SJCRH30 (cell line): ENCODE data around the gene NDC80. TPM values are rescaled to one million over a fixed set of nuclear protein-coding genes. Genes with fewer than 3 reads are reported as not detected.
"Not testable (repeated sequence)": the region's sequence is repeated elsewhere in the genome, so short reads cannot be mapped to it uniquely, and the experiment has no call there.

Experiments
- DNase-seq, 2 experiments: peaks; one replicate each; pipeline ENCODE4 v3.0.0-alpha.2; 2015 to 2020
- H3K27ac ChIP-seq: fragments of 250-450 bp; sonication (Bioruptor Pico); 2 replicates; pipeline ENCODE4 v1.5.1; 2020; ENCODE audit warnings: mild to moderate bottlenecking, moderate library complexity
- H3K27me3 ChIP-seq: fragments of 250-450 bp; sonication (Bioruptor Pico); 2 replicates; pipeline ENCODE4 v1.5.1; 2020; ENCODE audit warnings: mild to moderate bottlenecking, moderate library complexity
- H3K36me3 ChIP-seq: fragments of 250-450 bp; sonication (Bioruptor Pico); 2 replicates; pipeline ENCODE4 v1.5.1; 2020; ENCODE audit warnings: mild to moderate bottlenecking, moderate library complexity
- H3K4me1 ChIP-seq: fragments of 250-450 bp; sonication (Bioruptor Pico); 2 replicates; pipeline ENCODE4 v1.5.1; 2020; ENCODE audit warnings: mild to moderate bottlenecking, moderate library complexity
- H3K4me3 ChIP-seq: fragments of 250-450 bp; sonication (Bioruptor Pico); 2 replicates; pipeline ENCODE4 v1.5.1; 2020; ENCODE audit warnings: mild to moderate bottlenecking, moderate library complexity
- H3K9me3 ChIP-seq: fragments of 250-450 bp; sonication (Bioruptor Pico); replicated peaks from 2 replicates; pipeline ENCODE4 v1.5.1; 2020; ENCODE audit warnings: mild to moderate bottlenecking, moderate library complexity
- total RNA-seq: library from RNA; depleted of rRNA; stranded (reverse); fragments of >200 nt; shearing (Covaris generic); gene quantifications from 2 replicates; pipeline ENCODE4 v1.2.3, GENCODE V29; 2014

Gene NDC80
- total RNA-seq, 1 experiment from 2014 or later, result 95.3 TPM

DNA sequence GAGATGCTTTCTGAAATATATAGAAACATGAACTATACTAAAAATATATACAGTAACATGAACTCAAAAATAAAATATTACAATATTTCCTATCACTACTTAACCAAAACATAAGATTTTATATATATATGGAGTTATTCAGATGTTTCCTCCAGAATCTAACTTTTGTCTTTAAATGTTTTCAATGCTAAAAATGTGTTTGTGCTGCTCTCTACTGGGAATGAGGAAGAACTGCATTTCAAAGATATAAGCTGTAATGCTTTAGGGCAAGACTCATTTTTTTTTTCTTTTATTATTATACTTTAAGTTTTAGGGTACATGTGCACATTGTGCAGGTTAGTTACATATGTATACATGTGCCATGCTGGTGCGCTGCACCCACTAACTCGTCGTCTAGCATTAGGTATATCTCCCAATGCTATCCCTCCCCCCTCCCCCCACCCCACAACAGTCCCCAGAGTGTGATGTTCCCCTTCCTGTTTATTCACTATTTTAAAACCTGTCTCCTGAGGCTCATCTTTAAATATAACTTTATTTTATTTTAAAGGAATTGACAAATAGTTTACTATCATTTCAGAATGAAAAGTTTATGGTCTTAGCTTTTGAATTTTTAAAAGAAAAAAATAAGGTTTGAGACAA, 29.3 kb upstream of the NDC80 start:
- not testable (repeated sequence) for H3K9me3 ChIP-seq, H3K4me1 ChIP-seq, H3K4me3 ChIP-seq, H3K27me3 ChIP-seq, H3K36me3 ChIP-seq, H3K27ac ChIP-seq
- peak in 1 of 2 experiments; percentile 52 for DNase-seq

DNA sequence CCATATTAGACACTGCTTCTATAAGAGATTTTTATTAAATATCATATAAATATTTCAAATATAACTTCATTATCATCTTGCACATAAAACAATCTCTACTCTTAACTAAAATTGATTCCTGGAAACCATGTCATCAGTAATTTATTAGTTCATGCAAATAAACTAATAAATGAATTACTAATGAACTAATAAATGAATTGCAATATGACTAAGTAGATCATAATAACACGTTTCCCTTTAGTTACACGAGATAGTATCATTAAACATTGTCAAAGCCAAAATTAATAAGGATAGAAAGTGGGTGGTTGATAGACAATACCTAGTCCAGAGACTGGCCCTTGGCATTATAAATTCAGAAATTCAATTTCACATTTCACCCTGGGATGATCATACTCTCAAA, 26.2 kb upstream of the NDC80 start:
- Histone ChIP-seq H3K4me3 (no peak overlapping the region), H3K27ac (no peak overlapping the region), H3K9me3 (no peaks in the 10 kb centered on the region), H3K36me3 (peaks cover 6% of the 10 kb centered on the region), H3K4me1 (no peaks in the 10 kb centered on the region), H3K27me3 (no peaks in the 10 kb centered on the region)
- no peak for DNase-seq

DNA sequence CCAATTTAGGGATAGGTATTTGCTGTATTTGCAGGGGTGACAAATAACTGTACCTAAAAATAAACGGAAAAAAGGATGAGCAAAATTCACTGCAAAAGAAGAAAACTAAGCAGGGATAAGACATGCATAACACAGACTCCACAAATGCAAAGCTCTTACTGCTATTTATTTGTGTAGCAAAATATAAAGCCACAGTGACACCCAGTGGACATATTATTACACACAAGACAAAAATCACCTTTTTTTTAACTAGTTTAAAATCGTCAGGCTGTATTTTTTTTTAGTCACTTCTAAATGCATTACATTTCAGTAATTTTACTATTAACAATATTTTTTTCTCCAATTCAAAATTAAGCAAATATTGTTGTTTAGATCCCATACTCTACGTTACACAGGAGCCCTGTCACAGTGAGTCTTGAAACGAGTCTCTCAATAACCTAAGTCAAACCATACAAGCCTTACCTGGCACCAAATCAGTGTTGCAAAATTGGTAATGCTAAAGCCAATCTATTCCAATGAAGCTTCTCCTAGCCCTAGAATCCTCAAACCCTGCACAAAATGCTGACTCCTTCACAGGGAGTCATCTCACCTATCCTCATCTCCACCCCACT, 23.8 kb upstream of the NDC80 start:
- H3K4me1 ChIP-seq, result no peaks in the 10 kb centered on the region
- H3K4me3 ChIP-seq, result no peak overlapping the region
- no peaks in the 10 kb centered on the region for H3K9me3 ChIP-seq
- peak in 1 of 2 experiments; percentile 57 for DNase-seq
- peaks cover 10% of the 10 kb centered on the region; the same call in 1 of the 2 replicates for H3K36me3 ChIP-seq
- no peak overlapping the region for H3K27ac ChIP-seq
- H3K27me3 ChIP-seq, result no peaks in the 10 kb centered on the region

- H3K27me3 ChIP-seq, result no peaks in the 10 kb centered on the region
Measured at GRCh38 chr18:2549462-2549861, 21.9 kb upstream of the NDC80 start.

DNA sequence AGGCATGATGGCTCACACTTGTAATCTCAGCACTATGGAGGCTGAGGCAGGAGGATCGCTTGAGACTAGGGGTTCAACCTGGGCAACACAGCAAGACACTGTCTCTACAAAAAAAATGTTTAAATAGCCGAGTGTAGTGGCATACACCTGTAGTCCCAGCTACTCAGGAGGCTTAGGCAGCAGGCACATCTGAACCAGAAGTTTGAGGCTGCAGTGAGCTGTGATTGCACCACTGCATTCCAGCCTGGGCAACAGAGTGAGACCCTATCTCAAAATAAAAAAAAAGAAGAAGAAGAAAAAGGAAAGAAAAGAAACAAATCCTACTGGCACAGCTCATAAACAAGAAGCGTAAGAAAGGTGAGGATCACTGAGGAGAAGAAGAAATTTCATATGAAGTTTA, 19.9 kb upstream of the NDC80 start:
- Histone ChIP-seq H3K27me3 (no peaks in the 10 kb centered on the region), H3K36me3 (peaks cover 15% of the 10 kb centered on the region; the same call in 1 of the 2 replicates), H3K9me3 (no peaks in the 10 kb centered on the region), H3K4me1 (no peaks in the 10 kb centered on the region), H3K4me3 (no peak overlapping the region), H3K27ac (no peak overlapping the region)
- no peak for DNase-seq

More at GRCh38 chr18:2549462-2549861, 21.9 kb upstream of the NDC80 start:
- peaks cover 11% of the 10 kb centered on the region; the same call in 1 of the 2 replicates for H3K36me3 ChIP-seq
- no peak overlapping the region for H3K27ac ChIP-seq
- DNase-seq, result no peak
- H3K9me3 ChIP-seq, result no peaks in the 10 kb centered on the region
- H3K4me1 ChIP-seq, result no peaks in the 10 kb centered on the region
- no peak overlapping the region for H3K4me3 ChIP-seq

DNA sequence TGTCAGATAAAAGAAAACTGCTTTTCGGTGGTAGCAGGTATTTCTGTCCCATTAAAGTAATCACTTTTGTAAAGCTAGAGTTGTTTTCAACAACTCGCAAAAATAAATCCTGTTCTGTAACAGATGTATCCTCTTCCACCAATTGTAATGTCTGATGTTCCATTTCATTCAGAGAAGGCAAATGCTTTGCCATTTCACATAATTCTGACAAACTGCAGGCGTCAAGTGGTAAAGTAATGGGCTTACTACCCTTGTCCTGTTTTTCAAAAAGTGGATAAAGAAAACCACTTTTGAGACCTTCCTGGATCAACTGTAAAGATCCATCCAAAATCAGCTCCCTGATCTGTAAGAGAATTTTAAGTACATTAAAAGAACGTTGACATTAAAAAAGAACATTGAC, 16.7 kb upstream of the NDC80 start:
- Histone ChIP-seq H3K27me3 (no peaks in the 10 kb centered on the region), H3K36me3 (peaks cover 17% of the 10 kb centered on the region; the same call in 1 of the 2 replicates), H3K27ac (no peak overlapping the region), H3K4me1 (no peaks in the 10 kb centered on the region), H3K4me3 (no peak overlapping the region), H3K9me3 (no peaks in the 10 kb centered on the region)
- no peak for DNase-seq

DNA sequence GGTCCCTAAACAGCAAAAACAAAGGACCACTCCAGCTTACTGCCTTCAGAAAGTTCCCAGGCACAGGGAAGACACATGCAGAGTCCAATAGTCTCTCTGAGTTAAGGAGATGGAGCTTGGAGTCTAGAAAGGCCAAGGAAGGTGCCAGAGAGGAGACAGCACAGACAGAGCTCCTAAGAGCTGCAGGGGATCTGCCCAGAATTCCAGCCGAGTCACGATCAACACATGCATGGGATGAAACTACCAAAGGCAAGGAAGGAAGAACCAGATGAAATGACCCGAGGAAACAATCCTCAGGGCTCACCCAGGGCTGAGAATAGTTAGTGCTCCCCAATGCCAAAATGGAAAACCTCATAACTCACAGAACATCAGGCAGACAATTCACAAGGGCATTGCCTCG, 15.5 kb upstream of the NDC80 start:
- Histone ChIP-seq H3K9me3 (no peaks in the 10 kb centered on the region), H3K36me3 (peaks cover 15% of the 10 kb centered on the region; the same call in 1 of the 2 replicates), H3K27ac (no peak overlapping the region), H3K27me3 (no peaks in the 10 kb centered on the region), H3K4me1 (no peaks in the 10 kb centered on the region), H3K4me3 (no peak overlapping the region)
- DNase-seq, result no peak

GRCh38 chr18:2557536-2557935, 13.8 kb upstream of the NDC80 start:
- DNase-seq, result no peak
- no peaks in the 10 kb centered on the region for H3K9me3 ChIP-seq

GRCh38 chr18:2559249-2559648, 12.1 kb upstream of the NDC80 start:
- no peaks in the 10 kb centered on the region for H3K4me1 ChIP-seq
- no peak for DNase-seq
- no peak overlapping the region for H3K4me3 ChIP-seq
- no peak overlapping the region for H3K27ac ChIP-seq
- no peaks in the 10 kb centered on the region for H3K9me3 ChIP-seq
- H3K36me3 ChIP-seq, result peaks cover 14% of the 10 kb centered on the region; the same call in 1 of the 2 replicates
- H3K27me3 ChIP-seq, result no peaks in the 10 kb centered on the region

More at GRCh38 chr18:2557536-2557935, 13.8 kb upstream of the NDC80 start:
- Histone ChIP-seq H3K4me3 (no peak overlapping the region), H3K27me3 (no peaks in the 10 kb centered on the region), H3K36me3 (peaks cover 16% of the 10 kb centered on the region; the same call in 1 of the 2 replicates), H3K27ac (no peak overlapping the region), H3K4me1 (no peaks in the 10 kb centered on the region)

DNA sequence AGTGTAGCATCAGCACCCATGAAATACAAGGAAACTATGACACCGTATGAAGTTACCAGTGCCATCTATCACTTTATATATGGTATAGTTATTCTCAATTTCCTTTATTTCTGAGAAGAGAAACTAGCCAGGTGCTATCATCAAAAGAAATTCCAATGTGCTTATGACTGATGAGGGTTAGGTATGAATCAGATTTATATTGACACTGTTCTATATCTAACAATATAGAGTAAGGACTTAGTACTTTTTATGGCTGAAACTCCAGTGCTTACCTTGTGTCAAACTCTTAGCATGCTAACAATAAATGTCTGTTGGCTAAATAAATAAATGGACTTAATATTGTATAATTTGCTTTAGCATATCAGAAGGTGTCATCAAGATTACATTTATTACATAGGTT, 7.0 kb upstream of the NDC80 start:
- Histone ChIP-seq H3K4me1 (no peaks in the 10 kb centered on the region), H3K27ac (no peak overlapping the region), H3K4me3 (no peak overlapping the region), H3K9me3 (no peaks in the 10 kb centered on the region), H3K36me3 (peaks cover 23% of the 10 kb centered on the region), H3K27me3 (no peaks in the 10 kb centered on the region)
- DNase-seq, result no peak

DNA sequence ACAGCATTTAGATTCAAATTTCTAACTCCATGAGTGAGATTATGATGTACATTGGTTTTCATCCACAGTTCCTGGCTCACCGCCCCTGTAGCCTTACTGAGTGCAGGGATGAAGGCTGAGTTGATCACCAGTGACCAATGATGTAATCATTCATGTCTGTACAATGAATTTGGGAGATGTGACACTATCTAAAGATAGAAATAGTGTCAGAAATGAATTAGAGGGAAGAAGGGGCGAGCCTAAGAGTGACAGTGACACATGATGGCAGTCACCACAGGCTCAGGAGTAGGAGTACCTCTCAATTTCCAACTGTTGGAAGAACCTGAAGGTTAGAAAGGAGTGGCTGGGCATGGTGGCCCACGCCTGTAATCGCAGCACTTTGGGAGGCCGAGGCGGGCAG, 3.2 kb upstream of the NDC80 start:
- peaks cover 18% of the 10 kb centered on the region for H3K36me3 ChIP-seq
- H3K4me3 ChIP-seq, result no peak overlapping the region
- H3K9me3 ChIP-seq, result no peaks in the 10 kb centered on the region
- H3K4me1 ChIP-seq, result peaks cover 5% of the 10 kb centered on the region; the same call in 1 of the 2 replicates
- no peak overlapping the region for H3K27ac ChIP-seq
- no peak for DNase-seq
- H3K27me3 ChIP-seq, result no peaks in the 10 kb centered on the region

DNA sequence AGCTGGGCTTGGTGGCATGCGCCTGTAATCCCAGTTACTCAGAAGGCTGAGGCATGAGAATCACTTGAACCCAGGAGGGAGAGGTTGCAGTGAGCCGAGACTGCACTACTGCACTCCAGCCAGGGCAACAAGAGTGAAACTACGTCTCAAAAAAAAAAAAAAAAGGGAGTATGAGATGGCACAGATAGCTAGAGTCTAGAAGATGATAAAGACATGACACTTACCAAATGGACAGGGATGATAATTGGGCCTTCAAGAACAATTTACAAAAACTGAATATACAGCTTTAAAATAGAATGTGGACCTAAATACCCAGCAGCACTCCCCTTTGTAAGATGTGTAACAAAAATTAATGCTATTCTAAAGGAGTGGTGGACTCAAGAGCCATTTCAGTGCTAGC, 2.8 kb upstream of the NDC80 start:
- Histone ChIP-seq H3K27ac (no peak overlapping the region), H3K4me1 (peaks cover 5% of the 10 kb centered on the region; the same call in 1 of the 2 replicates), H3K9me3 (no peaks in the 10 kb centered on the region), H3K36me3 (peaks cover 17% of the 10 kb centered on the region), H3K4me3 (no peak overlapping the region), H3K27me3 (no peaks in the 10 kb centered on the region)
- DNase-seq, result no peak

GRCh38 chr18:2569338-2570207, 1.8 kb upstream of the NDC80 start:
- Histone ChIP-seq H3K27ac (no peak overlapping the region), H3K4me1 (peaks cover 5% of the 10 kb centered on the region; the same call in 1 of the 2 replicates), H3K27me3 (no peaks in the 10 kb centered on the region), H3K4me3 (peak overlapping the region; percentile 74), H3K9me3 (no peaks in the 10 kb centered on the region), H3K36me3 (peaks cover 17% of the 10 kb centered on the region)
- no peak for DNase-seq

GRCh38 chr18:2570772-2571199, 571 bp upstream of the NDC80 start:
- Histone ChIP-seq H3K36me3 (peaks cover 26% of the 10 kb centered on the region), H3K4me1 (peaks cover 5% of the 10 kb centered on the region; the same call in 1 of the 2 replicates), H3K27ac (peak overlapping the region; percentile 90), H3K27me3 (no peaks in the 10 kb centered on the region), H3K9me3 (no peaks in the 10 kb centered on the region), H3K4me3 (peak overlapping the region; percentile 74)
- DNase-seq, result peak; percentile 77 to 78

- peak overlapping the region; percentile 90 for H3K27ac ChIP-seq
- H3K36me3 ChIP-seq, result peaks cover 29% of the 10 kb centered on the region
- no peaks in the 10 kb centered on the region for H3K9me3 ChIP-seq
- peak in 1 of 2 experiments; percentile 24 for DNase-seq
- peaks cover 5% of the 10 kb centered on the region; the same call in 1 of the 2 replicates for H3K4me1 ChIP-seq
- H3K4me3 ChIP-seq, result peak overlapping the region; percentile 74
- no peaks in the 10 kb centered on the region for H3K27me3 ChIP-seq
Measured at GRCh38 chr18:2572171-2572569, 813 bp downstream of the NDC80 start.
